ENCODE data around the gene PCNX2. TPM values are rescaled to one million over a fixed set of nuclear protein-coding genes. Genes with fewer than 3 reads are reported as not detected.

The PCNX2 gene
- total RNA-seq, 1 experiment from 2014 or later, result 18.6 TPM

DNA sequence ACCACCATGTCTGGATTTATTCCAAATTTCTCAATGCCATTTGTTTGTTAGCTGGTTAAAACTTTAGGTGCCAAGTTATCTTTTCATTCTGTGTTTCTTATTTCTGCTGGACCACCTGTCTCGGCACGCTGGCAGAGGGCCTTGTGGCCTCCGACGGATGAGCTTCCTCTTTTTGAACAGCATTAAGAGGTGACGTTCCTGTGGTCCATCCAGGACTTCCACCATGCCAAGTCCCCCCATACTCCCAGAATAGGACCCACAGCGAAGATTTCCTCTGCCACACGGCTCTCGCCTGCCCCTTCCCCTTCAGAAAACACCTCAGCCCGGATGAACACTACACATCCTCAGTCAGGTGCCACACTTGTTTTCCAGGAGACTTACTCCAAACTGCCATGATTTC is 271.3 kb downstream of the PCNX2 start:
- Histone ChIP-seq H3K4me2 (no peak overlapping the region), H3K36me3 (ENCODE audit: low read depth) (no peaks in the 10 kb centered on the region), H4K20me1 (ENCODE audit: insufficient read depth) (no peaks in the 10 kb centered on the region), H3K27ac (no peak overlapping the region), H3F3A (ENCODE audit: insufficient read depth, low read depth) (peaks cover 7% of the 10 kb centered on the region; the same call in 1 of the 2 replicates), H3K9me3 (ENCODE audit: insufficient read depth, low read depth) (no peaks in the 10 kb centered on the region), H3K9me2 (ENCODE audit: insufficient read depth) (no peaks in the 10 kb centered on the region), H3K4me3 (no peak overlapping the region), H2AFZ (no peak overlapping the region), H3K79me2 (ENCODE audit: low read depth) (no peaks in the 10 kb centered on the region), H3K27me3 (ENCODE audit: insufficient read depth, low read depth) (no peaks in the 10 kb centered on the region), H3K4me1 (replicated peaks; ENCODE audit: insufficient read depth) (peaks cover 13% of the 10 kb centered on the region)
- TF ChIP-seq EZH2 (IDR thresholded peaks at IDR 0.05; ENCODE audit: low read depth), result no peak
- TF ChIP-seq, protein P1, sequence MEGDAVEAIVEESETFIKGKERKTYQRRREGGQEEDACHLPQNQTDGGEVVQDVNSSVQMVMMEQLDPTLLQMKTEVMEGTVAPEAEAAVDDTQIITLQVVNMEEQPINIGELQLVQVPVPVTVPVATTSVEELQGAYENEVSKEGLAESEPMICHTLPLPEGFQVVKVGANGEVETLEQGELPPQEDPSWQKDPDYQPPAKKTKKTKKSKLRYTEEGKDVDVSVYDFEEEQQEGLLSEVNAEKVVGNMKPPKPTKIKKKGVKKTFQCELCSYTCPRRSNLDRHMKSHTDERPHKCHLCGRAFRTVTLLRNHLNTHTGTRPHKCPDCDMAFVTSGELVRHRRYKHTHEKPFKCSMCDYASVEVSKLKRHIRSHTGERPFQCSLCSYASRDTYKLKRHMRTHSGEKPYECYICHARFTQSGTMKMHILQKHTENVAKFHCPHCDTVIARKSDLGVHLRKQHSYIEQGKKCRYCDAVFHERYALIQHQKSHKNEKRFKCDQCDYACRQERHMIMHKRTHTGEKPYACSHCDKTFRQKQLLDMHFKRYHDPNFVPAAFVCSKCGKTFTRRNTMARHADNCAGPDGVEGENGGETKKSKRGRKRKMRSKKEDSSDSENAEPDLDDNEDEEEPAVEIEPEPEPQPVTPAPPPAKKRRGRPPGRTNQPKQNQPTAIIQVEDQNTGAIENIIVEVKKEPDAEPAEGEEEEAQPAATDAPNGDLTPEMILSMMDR (conservative IDR thresholded peaks at IDR 0.05), result no peak
- intact Hi-C loops (cut with micrococcal nuclease; ENCODE audit: unreplicated experiment), result no loop called here
- no TSS peak for BruUV-seq (replicated peaks)
- POLR2A ChIA-PET (ENCODE audit: unreplicated experiment), result no interaction called here
- DNase-seq, result no peak
- CTCF ChIA-PET, result no interaction called here

- ChIA-PET POLR2A (ENCODE audit: unreplicated experiment) (no interaction called here), CTCF (no interaction called here)
- H4K20me1 ChIP-seq (ENCODE audit: insufficient read depth), result no peaks in the 10 kb centered on the region
- H3F3A ChIP-seq (ENCODE audit: insufficient read depth, low read depth), result peaks cover 7% of the 10 kb centered on the region; the same call in 1 of the 2 replicates
- H3K27me3 ChIP-seq (ENCODE audit: insufficient read depth, low read depth), result no peaks in the 10 kb centered on the region
- no peaks in the 10 kb centered on the region for H3K36me3 ChIP-seq (ENCODE audit: low read depth)
- H3K27ac ChIP-seq, result no peak overlapping the region
- no TSS peak for BruUV-seq (replicated peaks)
- peaks cover 13% of the 10 kb centered on the region for H3K4me1 ChIP-seq (replicated peaks; ENCODE audit: insufficient read depth)
- no peaks in the 10 kb centered on the region for H3K79me2 ChIP-seq (ENCODE audit: low read depth)
- H2AFZ ChIP-seq, result no peak overlapping the region
- no peaks in the 10 kb centered on the region for H3K9me3 ChIP-seq (ENCODE audit: insufficient read depth, low read depth)
- DNase-seq, result no peak
- H3K9me2 ChIP-seq (ENCODE audit: insufficient read depth), result no peaks in the 10 kb centered on the region
- no peak for TF ChIP-seq EZH2 (IDR thresholded peaks at IDR 0.05; ENCODE audit: low read depth)
- TF ChIP-seq, protein P1 (conservative IDR thresholded peaks at IDR 0.05), result no peak
- no peak overlapping the region for H3K4me3 ChIP-seq
- H3K4me2 ChIP-seq, result no peak overlapping the region
- intact Hi-C loops (cut with micrococcal nuclease; ENCODE audit: unreplicated experiment), result no loop called here
Measured at GRCh38 chr1:233022246-233022645, 273.3 kb downstream of the PCNX2 start.

- Histone ChIP-seq H3K4me3 (no peak overlapping the region), H3K36me3 (ENCODE audit: low read depth) (no peaks in the 10 kb centered on the region), H2AFZ (no peak overlapping the region), H3K27me3 (ENCODE audit: insufficient read depth, low read depth) (no peaks in the 10 kb centered on the region), H3K9me2 (ENCODE audit: insufficient read depth) (no peaks in the 10 kb centered on the region), H3K79me2 (ENCODE audit: low read depth) (no peaks in the 10 kb centered on the region), H3K9me3 (ENCODE audit: insufficient read depth, low read depth) (no peaks in the 10 kb centered on the region), H3K4me2 (no peak overlapping the region), H4K20me1 (ENCODE audit: insufficient read depth) (no peaks in the 10 kb centered on the region), H3K27ac (no peak overlapping the region), H3F3A (ENCODE audit: insufficient read depth, low read depth) (no peaks in the 10 kb centered on the region), H3K4me1 (replicated peaks; ENCODE audit: insufficient read depth) (peaks cover 5% of the 10 kb centered on the region; the same call in 1 of the 2 replicates)
- TF ChIP-seq EZH2 (IDR thresholded peaks at IDR 0.05; ENCODE audit: low read depth), result no peak
- TF ChIP-seq, protein P1 (conservative IDR thresholded peaks at IDR 0.05), result no peak
- ChIA-PET POLR2A (ENCODE audit: unreplicated experiment) (no interaction called here), CTCF (no interaction called here)
- no peak for DNase-seq
- intact Hi-C loops (cut with micrococcal nuclease; ENCODE audit: unreplicated experiment), result no loop called here
- no TSS peak for BruUV-seq (replicated peaks)
Measured at GRCh38 chr1:233020426-233020825, 275.1 kb downstream of the PCNX2 start.

Data from PC-9 (cell line).